HG03439 (cell line): ENCODE results near the gene ELP1.

Source experiments
- ATAC-seq: cut with Tn5 transposase; IDR thresholded peaks from one replicate; pipeline ENCODE4 v1.9.1; 2021; ENCODE audit warnings: mild to moderate bottlenecking, moderate library complexity; ENCODE audit not compliant: unreplicated experiment

ELP1 gene

GRCh38 chr9:108832179-108832500 lies 101.8 kb downstream of the ELP1 start:
- ATAC-seq = no peak

- no peak for ATAC-seq
Measured at GRCh38 chr9:108831496-108832178, 102.3 kb downstream of the ELP1 start.

- no peak for ATAC-seq
Measured at GRCh38 chr9:108830272-108830671, 103.7 kb downstream of the ELP1 start.

GRCh38 chr9:108823829-108824228 lies 110.1 kb downstream of the ELP1 start:
- no peak for ATAC-seq
